GM19099 (cell line): ENCODE measurements around the gene SPTBN4.

Experiments
- POLR2A ChIP-seq: IDR thresholded peaks from 3 replicates; pipeline ENCODE4 v1.6.1; 2011; ENCODE audit warnings: low read depth; ENCODE audit not compliant: insufficient read length; ENCODE audit errors: extremely low read depth

SPTBN4 gene

DNA sequence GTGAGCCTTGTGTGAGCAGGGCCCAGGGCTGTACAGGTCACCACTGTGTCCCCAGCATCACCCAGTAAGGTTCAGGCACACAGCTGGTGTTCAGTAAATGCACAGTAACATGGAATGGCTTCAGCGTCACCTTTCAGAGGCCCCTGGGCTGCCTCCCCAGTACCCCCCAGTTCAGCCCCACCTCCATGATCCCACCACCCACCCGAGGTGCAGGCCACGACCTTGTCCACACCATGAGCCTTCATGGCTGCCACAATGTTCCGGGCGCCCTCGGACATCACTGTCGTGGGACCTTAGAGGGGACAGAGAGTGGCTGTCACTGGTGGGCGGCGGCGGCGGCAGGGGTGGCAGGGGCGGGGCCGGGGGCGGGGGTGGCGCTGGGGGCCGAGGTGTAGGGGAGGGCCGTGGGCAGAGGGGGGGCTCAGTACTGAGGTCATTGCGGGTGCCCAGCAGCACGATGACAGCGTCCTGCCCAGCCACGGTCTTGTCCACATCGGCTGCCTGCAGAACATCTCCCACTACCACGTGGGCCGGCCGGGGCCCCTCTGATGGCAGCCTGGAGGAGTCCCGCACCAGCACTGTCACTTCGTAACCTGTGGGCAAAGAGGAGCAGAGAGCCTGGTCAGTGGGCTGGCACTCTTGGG lies 8.7 kb upstream of the SPTBN4 start:
- TF ChIP-seq POLR2A: no peak

- no peak for TF ChIP-seq POLR2A
Observed at GRCh38 chr19:40458597-40458974, 8.2 kb upstream of the SPTBN4 start.

DNA sequence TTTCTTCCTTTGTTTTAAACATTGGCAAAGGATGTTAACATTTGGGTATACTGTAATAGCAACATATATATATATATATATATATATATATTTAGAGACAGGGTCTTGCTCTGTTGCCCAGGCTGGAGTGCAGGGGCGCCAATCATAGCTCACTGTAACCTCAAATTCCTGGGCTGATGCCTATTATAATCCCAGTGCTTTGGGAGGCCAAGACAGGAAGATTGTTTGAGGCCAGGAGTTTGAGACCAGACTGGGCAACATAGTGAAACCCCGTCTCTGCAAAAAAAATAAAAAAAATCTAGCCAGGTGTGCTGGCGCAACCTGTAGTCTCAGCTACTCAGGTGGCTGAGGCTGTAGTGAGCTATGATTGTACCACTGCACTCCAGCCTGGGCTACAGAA lies 6.6 kb upstream of the SPTBN4 start:
- no peak for TF ChIP-seq POLR2A

- TF ChIP-seq POLR2A: no peak
Observed at GRCh38 chr19:40461669-40462221, 5.1 kb upstream of the SPTBN4 start.

DNA sequence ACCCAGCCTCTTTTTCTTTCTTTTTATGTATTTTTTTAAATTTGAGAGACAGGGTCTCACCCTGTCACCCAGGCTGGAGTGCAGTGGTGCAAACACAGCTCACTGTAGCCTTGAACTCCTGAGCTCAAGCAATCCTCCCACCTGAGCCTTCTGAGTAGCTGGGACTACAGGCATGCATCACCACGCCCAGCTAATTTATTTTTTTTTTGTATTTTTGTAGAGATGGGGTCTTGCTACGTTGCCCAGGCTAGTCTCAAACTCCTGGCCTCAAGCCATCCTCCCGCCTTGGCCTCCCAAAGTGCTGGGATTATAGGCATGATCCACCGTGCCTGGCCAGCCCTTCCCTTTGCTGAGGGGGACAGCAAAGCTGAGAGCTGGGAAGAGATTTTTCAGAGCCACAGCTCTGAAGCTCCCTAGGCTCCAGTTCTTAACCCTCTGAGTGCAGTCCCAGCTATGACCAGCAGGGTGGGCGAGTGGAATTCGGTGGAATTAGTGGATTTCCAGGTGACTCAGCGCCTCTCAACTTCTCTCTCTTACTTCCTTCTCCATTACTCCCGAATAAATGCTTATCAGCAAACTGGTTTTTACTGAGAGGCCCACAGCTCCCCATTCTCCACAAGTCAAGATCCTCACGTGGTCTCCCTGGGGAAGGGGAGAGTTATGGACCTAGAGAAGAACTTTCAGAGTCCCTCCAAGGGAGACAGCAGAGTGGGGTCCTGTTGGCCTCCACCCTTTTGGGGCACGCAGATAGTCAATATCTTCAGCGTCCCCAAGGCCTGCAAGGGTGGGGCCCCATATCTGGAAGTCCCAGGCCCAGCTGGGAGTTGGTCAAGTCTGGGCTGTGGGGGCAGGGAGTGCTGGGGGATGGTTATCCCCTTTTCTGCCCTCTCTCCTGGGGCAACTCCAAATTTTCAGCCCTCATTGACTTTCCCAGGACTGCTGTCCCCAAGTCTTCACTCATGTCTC lies 2.5 kb upstream of the SPTBN4 start:
- TF ChIP-seq POLR2A: no peak

DNA sequence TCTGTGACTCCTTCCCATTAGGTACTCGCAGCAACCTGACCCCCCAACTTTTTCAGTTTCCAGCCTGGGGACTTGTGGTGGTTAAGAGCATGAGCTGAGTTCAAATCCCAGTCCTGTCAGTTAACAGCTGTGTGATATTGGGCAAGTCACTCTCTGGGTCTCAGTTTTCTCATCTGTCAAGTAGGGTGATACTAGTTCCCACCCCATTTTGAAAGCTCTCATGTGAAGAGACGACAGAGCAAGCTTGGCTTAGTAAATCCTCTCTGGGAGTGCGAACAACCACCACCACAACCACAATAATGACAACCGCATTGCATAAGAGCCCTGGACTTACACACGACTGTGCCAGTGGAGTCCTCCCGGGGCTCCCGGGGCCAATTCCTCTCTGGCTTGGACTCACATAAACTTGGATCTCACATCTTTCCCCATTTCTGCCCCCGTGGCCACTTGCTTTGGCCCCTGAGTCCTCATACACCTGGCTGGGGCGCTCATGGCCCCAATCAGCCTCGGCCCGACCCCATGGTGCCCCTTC lies 1.7 kb upstream of the SPTBN4 start:
- TF ChIP-seq POLR2A: no peak

GRCh38 chr19:40465557-40466218 lies 1.1 kb upstream of the SPTBN4 start, which contains the start of gene BLVRB:
TSS of gene BLVRB (minus strand) at chr19:40465745. CDS start at chr19:40465688, 57 bp downstream.
- peak; percentile 60 for TF ChIP-seq POLR2A

DNA sequence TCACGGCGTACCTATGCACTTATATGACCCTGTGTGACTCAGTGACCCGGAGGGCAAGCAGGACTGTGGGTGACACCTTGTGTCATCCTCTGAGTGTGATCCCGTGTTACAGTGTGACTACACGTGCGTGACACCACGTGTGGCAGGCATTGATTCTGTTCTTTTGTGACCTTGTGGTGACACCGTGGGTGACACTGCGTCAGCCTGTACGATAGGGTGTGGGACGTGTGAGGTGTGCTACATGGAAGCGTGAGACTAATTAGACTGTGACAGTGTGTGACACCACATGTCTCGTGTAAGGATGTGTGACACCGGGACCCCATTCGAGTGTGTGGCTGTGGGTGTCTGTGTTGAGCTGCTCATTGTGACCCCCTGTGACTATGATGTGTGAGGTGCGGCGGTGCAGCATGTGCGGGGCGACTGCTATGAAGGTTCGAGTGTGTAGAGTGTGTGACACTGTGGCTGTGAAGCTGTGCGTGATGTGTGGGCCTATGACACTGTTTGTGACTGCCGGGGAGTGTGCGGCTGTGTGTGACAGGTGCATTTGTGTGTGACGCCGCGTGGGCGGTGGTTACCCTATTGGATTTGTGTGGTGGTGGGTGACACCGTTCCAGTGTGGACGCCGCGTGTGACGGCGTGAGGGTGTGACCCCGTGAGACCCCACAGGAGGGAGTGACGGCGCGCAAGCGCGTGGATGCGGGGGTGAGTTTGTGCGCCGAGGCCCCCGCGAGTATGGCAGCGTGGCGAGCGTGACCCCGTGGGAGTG lies 399 bp upstream of the SPTBN4 start:
- no peak for TF ChIP-seq POLR2A

DNA sequence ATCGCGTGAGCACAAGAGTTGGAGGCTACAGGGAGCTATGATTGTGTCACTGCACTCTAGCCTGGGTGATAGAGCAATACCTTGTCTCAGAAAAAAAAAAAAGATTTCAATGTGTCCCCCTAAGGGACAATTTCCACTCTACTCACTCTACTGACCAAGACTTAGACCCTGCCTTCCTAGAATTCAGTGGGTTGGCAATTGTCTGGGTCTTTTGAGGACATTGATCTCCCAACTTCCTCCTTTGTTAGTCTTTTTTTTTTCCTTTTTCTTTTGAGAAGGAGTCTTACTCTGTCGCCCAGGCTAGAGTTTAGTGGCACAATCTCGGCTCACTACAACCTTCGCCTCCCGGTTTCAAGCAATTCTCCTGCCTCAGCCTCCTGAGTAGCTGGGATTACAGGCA lies 2.2 kb downstream of the SPTBN4 start:
- TF ChIP-seq POLR2A: no peak

- no peak for TF ChIP-seq POLR2A
Observed at GRCh38 chr19:40471111-40471510, 4.3 kb downstream of the SPTBN4 start.

GRCh38 chr19:40472516-40472915 lies 5.7 kb downstream of the SPTBN4 start:
- TF ChIP-seq POLR2A: no peak

DNA sequence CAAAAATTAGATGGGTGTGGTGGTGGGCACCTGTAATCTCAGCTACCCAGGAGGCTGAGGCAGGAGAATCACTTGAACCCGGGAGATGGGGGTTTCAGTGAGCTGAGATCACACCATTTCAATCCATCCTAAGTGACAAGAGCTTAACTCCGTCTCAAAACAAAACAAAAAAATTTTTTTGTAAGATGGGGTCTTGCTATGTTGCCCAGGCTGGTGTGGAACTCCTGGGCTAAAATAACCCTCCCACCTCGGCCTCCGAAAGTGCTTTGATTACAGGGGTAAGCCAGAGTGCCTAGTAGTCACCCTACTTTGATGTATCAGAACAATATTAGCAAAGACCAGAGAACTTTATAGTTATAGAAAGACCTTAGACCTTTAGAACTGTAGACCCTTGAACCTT lies 7.9 kb downstream of the SPTBN4 start:
- TF ChIP-seq POLR2A: no peak

DNA sequence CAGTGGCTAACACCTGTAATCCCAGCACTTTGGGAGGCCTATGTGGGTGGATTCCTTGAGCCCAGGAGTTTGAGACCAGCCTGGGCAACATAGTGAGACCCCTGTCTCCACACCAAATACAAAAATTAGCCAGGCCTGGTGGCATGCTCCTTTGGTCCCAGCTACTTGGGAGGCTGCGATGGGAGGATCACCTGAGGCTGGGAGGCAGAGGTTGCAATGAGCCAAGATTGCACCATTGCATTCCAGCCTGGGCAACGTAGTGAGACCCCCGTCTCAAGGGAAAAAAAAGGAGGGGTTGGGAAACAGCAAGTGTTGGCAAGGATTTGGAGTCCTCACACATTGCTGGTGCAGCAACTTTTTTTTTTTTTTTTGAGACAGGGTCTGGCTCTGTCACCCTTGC lies 19.2 kb downstream of the SPTBN4 start:
- no peak for TF ChIP-seq POLR2A

- TF ChIP-seq POLR2A: no peak
Observed at GRCh38 chr19:40489882-40490230, 23.1 kb downstream of the SPTBN4 start.
